GM23338 (cell line): ENCODE measurements around the gene FKBP1A. TPM values are rescaled to one million over a fixed set of nuclear protein-coding genes. Genes with fewer than 3 reads are reported as not detected.

Experiments
- ATAC-seq: fragments of 200-7000 bp; cut with Tn5 transposase; 3 replicates; pipeline ENCODE4 v1.9.1; 2020
- DNase-seq: peaks from one replicate; pipeline ENCODE4 v3.0.0-alpha.2; 2015; ENCODE audit warnings: low spot score
- H2AFZ ChIP-seq: fragments of 200-600 bp; sonication (generic); 2 replicates; pipeline ENCODE4 v1.8.0; 2016; ENCODE audit warnings: antibody characterized with exemption, mild to moderate bottlenecking, moderate library complexity
- H3F3A ChIP-seq: fragments of 200-600 bp; sonication (generic); replicated peaks from 2 replicates; pipeline ENCODE4 v1.8.0; 2017; ENCODE audit warnings: antibody characterized with exemption, mixed run types, low read depth
- H3K27ac ChIP-seq: fragments of 200-600 bp; sonication (generic); 2 replicates; pipeline ENCODE4 v1.6.1; 2016; ENCODE audit warnings: low read depth
- H3K27me3 ChIP-seq: fragments of 200-600 bp; sonication (generic); 2 replicates; pipeline ENCODE4 v1.8.0; 2016; ENCODE audit warnings: mild to moderate bottlenecking, mixed run types, moderate library complexity; ENCODE audit not compliant: insufficient read depth
- H3K36me3 ChIP-seq: fragments of 200-600 bp; sonication (generic); 2 replicates; pipeline ENCODE4 v1.8.0; 2016; ENCODE audit warnings: mild to moderate bottlenecking; ENCODE audit not compliant: insufficient read depth
- H3K4me1 ChIP-seq: fragments of 200-600 bp; sonication (generic); 2 replicates; pipeline ENCODE4 v1.8.0; 2016; ENCODE audit warnings: mild to moderate bottlenecking, moderate library complexity; ENCODE audit not compliant: insufficient read depth
- H3K4me2 ChIP-seq: fragments of 200-600 bp; sonication (generic); 2 replicates; pipeline ENCODE4 v1.7.1; 2017; ENCODE audit warnings: mixed run types
- H3K4me3 ChIP-seq: fragments of 200-600 bp; sonication (generic); 2 replicates; pipeline ENCODE4 v1.6.1; 2016; ENCODE audit warnings: mixed run types
- H3K79me2 ChIP-seq: fragments of 200-600 bp; sonication (generic); replicated peaks from 2 replicates; pipeline ENCODE4 v1.8.0; 2017; ENCODE audit warnings: mild to moderate bottlenecking; ENCODE audit not compliant: insufficient read depth
- H3K9me2 ChIP-seq: fragments of 200-600 bp; sonication (generic); 2 replicates; pipeline ENCODE4 v1.8.0; 2017; ENCODE audit not compliant: insufficient read depth
- H4K20me1 ChIP-seq: fragments of 200-600 bp; sonication (generic); replicated peaks from 2 replicates; pipeline ENCODE4 v1.8.0; 2017; ENCODE audit warnings: mild to moderate bottlenecking; ENCODE audit not compliant: insufficient read depth
- H3K27ac Mint-ChIP-seq: 2 replicates; pipeline ENCODE4 v1.8.0; 2020; ENCODE audit warnings: inconsistent platforms, mild to moderate bottlenecking, moderate library complexity, mixed read lengths
- H3K27me3 Mint-ChIP-seq: 3 replicates; pipeline ENCODE4 v1.8.0; 2022; ENCODE audit warnings: low read depth, mild to moderate bottlenecking, moderate library complexity, mixed read lengths, inconsistent platforms; ENCODE audit not compliant: insufficient read depth, poor library complexity
- H3K36me3 Mint-ChIP-seq: 3 replicates; pipeline ENCODE4 v1.8.0; 2021; ENCODE audit warnings: low read depth, mild to moderate bottlenecking, inconsistent platforms, moderate library complexity, mixed read lengths
- H3K4me1 Mint-ChIP-seq: 3 replicates; pipeline ENCODE4 v1.8.0; 2020; ENCODE audit warnings: mild to moderate bottlenecking, inconsistent platforms, mixed read lengths
- H3K4me3 Mint-ChIP-seq: 3 replicates; pipeline ENCODE4 v1.8.0; 2021; ENCODE audit warnings: moderate library complexity, mild to moderate bottlenecking, inconsistent platforms, mixed read lengths
- H3K9me3 Mint-ChIP-seq: 3 replicates; pipeline ENCODE4 v1.8.0; 2020; ENCODE audit warnings: moderate library complexity, mild to moderate bottlenecking, inconsistent platforms, mixed read lengths
- CREB1 ChIP-seq: fragments of 250-450 bp; sonication (Bioruptor Pico); IDR thresholded peaks from 2 replicates; pipeline ENCODE4 v1.5.0; 2020; ENCODE audit warnings: low read depth, mild to moderate bottlenecking, moderate library complexity
- ETS1 ChIP-seq: IDR thresholded peaks from 2 replicates; pipeline ENCODE4 v1.6.1; 2016; ENCODE audit warnings: antibody characterized with exemption
- EZH2 ChIP-seq: fragments of 200-600 bp; sonication (generic); IDR thresholded peaks from one replicate; pipeline ENCODE4 v1.8.0; 2017; ENCODE audit warnings: antibody characterized with exemption, mild to moderate bottlenecking, low read depth; ENCODE audit not compliant: unreplicated experiment
- EZH2phosphoT487 ChIP-seq: fragments of 200-600 bp; sonication (generic); IDR thresholded peaks from one replicate; pipeline ENCODE4 v1.8.1; 2018; ENCODE audit warnings: antibody characterized with exemption; ENCODE audit not compliant: unreplicated experiment
- JUNB ChIP-seq: IDR thresholded peaks from one replicate; pipeline ENCODE4 v1.6.1; 2016; ENCODE audit warnings: antibody characterized with exemption; ENCODE audit not compliant: unreplicated experiment
- NANOG ChIP-seq: IDR thresholded peaks from 2 replicates; pipeline ENCODE4 v1.6.1; 2016; ENCODE audit warnings: antibody characterized with exemption, borderline replicate concordance
- POLR2AphosphoS5 ChIP-seq: IDR thresholded peaks from 2 replicates; pipeline ENCODE4 v1.6.1; 2016; ENCODE audit warnings: antibody characterized with exemption, low read depth
- REST ChIP-seq: IDR thresholded peaks from one replicate; pipeline ENCODE4 v1.6.1; 2018; ENCODE audit warnings: antibody characterized with exemption; ENCODE audit not compliant: unreplicated experiment
- STAT1 ChIP-seq: IDR thresholded peaks from one replicate; pipeline ENCODE4 v1.6.1; 2016; ENCODE audit warnings: antibody characterized with exemption; ENCODE audit not compliant: unreplicated experiment
- ZNF114 ChIP-seq: fragments of 250-450 bp; sonication (Bioruptor Pico); IDR thresholded peaks from 2 replicates; pipeline ENCODE4 v1.5.0; 2020; ENCODE audit warnings: mild to moderate bottlenecking, moderate library complexity
- ZNF331 ChIP-seq: fragments of 250-450 bp; sonication (Bioruptor Pico); IDR thresholded peaks from 2 replicates; pipeline ENCODE4 v1.5.0; 2020; ENCODE audit warnings: low read depth, mild to moderate bottlenecking, moderate library complexity
- polyA plus RNA-seq: library from polyadenylated mRNA; unstranded; fragments of >200 nt; fragmentation: Nextera tagmentation; extraction: Ambion mirVana; gene quantifications from 2 replicates; pipeline ENCODE4 v1.2.1, GENCODE V29; 2016
- total RNA-seq: library from RNA; depleted of rRNA; stranded (reverse); fragments of >200 nt; shearing (Covaris generic); gene quantifications from 2 replicates; pipeline ENCODE4 v1.2.3, GENCODE V29; 2014

FKBP1A gene
- total and polyA plus RNA-seq, 2 experiments from 2014 or later: 171 to 350 TPM

GRCh38 chr20:1325173-1326030 lies 67.5 kb downstream of the FKBP1A start:
- H3K9me2 ChIP-seq: no peaks in the 10 kb centered on the region
- no peaks in the 10 kb centered on the region; the same call in 1 of the 3 replicates for H3K36me3 Mint-ChIP-seq
- peaks cover 7% of the 10 kb centered on the region for H3K27me3 Mint-ChIP-seq
- H3K27me3 ChIP-seq: no peaks in the 10 kb centered on the region
- H3F3A ChIP-seq: no peaks in the 10 kb centered on the region
- H3K4me3 Mint-ChIP-seq: no peak overlapping the region
- H4K20me1 ChIP-seq: peaks cover 16% of the 10 kb centered on the region; the same call in 1 of the 2 replicates
- H3K27ac ChIP-seq: peak overlapping the region; percentile 97
- TF ChIP-seq CREB1 (peak; percentile 95), ETS1 (no peak), STAT1 (no peak), REST (no peak), ZNF114 (no peak), POLR2AphosphoS5 (peak; percentile 90)
- no peak overlapping the region for H3K27ac Mint-ChIP-seq
- peak overlapping the region; percentile 94 for H3K4me3 ChIP-seq
- peaks cover 7% of the 10 kb centered on the region for H3K4me1 ChIP-seq
- ATAC-seq (peak; percentile 89), DNase-seq (peak; percentile 96)
- H3K36me3 ChIP-seq: no peaks in the 10 kb centered on the region
- peak overlapping the region; percentile 88 for H3K4me2 ChIP-seq
- peaks cover 36% of the 10 kb centered on the region for H3K79me2 ChIP-seq
- H3K4me1 Mint-ChIP-seq: peaks cover 8% of the 10 kb centered on the region; the same call in 2 of the 3 replicates
- no peaks in the 10 kb centered on the region for H3K9me3 Mint-ChIP-seq
- peak overlapping the region; percentile 85 for H2AFZ ChIP-seq

GRCh38 chr20:1324598-1325172 lies 68.2 kb downstream of the FKBP1A start:
- Mint-ChIP-seq H3K27me3 (peaks cover 7% of the 10 kb centered on the region), H3K4me1 (peaks cover 8% of the 10 kb centered on the region; the same call in 2 of the 3 replicates), H3K9me3 (no peaks in the 10 kb centered on the region), H3K36me3 (no peaks in the 10 kb centered on the region; the same call in 1 of the 3 replicates), H3K4me3 (no peak overlapping the region), H3K27ac (no peak overlapping the region)
- H3K9me2 ChIP-seq: no peaks in the 10 kb centered on the region
- no peaks in the 10 kb centered on the region for H3K27me3 ChIP-seq
- H4K20me1 ChIP-seq: peaks cover 16% of the 10 kb centered on the region; the same call in 1 of the 2 replicates
- H3K79me2 ChIP-seq: peaks cover 36% of the 10 kb centered on the region
- peak overlapping the region; percentile 61; the same call in 1 of the 2 replicates for H2AFZ ChIP-seq
- H3F3A ChIP-seq: no peaks in the 10 kb centered on the region
- peaks cover 7% of the 10 kb centered on the region for H3K4me1 ChIP-seq
- peak; percentile 7; the same call in 2 of the 3 replicates for ATAC-seq
- H3K27ac ChIP-seq: no peak overlapping the region
- peak overlapping the region; percentile 94 for H3K4me3 ChIP-seq
- H3K36me3 ChIP-seq: no peaks in the 10 kb centered on the region
- no peak for DNase-seq
- H3K4me2 ChIP-seq: peak overlapping the region; percentile 88
- no peak for TF ChIP-seq POLR2AphosphoS5
- no peak for TF ChIP-seq ZNF331 (CRISPR knock-in tag)
- TF ChIP-seq NANOG: no peak
- no peak for TF ChIP-seq JUNB
- no peak for TF ChIP-seq ETS1
- TF ChIP-seq CREB1: no peak
- TF ChIP-seq EZH2phosphoT487: no peak
- no peak for TF ChIP-seq REST
- no peak for TF ChIP-seq EZH2
